Tibial nerve (tissue), 4 donors: Measurements from ENCODE around the gene GUCY1B1. TPM values are rescaled to one million over a fixed set of nuclear protein-coding genes. Genes with fewer than 3 reads are reported as not detected.
A peak's percentile ranks its signal among the peaks of the same experiment; 100 is the strongest.

Source experiments
- DNase-seq, 2 donors: peaks; one replicate each; pipeline ENCODE4 v3.0.0-alpha.2; 2019; ENCODE audit warnings: low spot score in 2 of 2
- H3K27ac ChIP-seq, 4 donors: fragments of 200-600 bp; sonication (generic) in 3 of 4; one replicate each; pipeline ENCODE4 v1.5.1; 2017 to 2019; ENCODE audit warnings: mild to moderate bottlenecking in 1 of 4
- H3K27me3 ChIP-seq, 2 donors: fragments of 200-600 bp; sonication (generic) in 1 of 2; one replicate each; pipeline versions ENCODE4 v1.5.1 to v1.6.0; 2017 to 2019
- H3K36me3 ChIP-seq, 3 donors: fragments of 200-600 bp; sonication (generic); one replicate each; pipeline ENCODE4 v1.5.1; 2018 to 2019
- H3K4me1 ChIP-seq, 4 donors: fragments of 200-600 bp; sonication (generic) in 3 of 4; one replicate each; pipeline ENCODE4 v1.5.1; 2017 to 2019
- H3K4me3 ChIP-seq, 4 donors: fragments of 200-600 bp; sonication (generic) in 3 of 4; one replicate each; pipeline ENCODE4 v1.5.1; 2017 to 2019; ENCODE audit warnings: mild to moderate bottlenecking in 1 of 4, moderate library complexity in 1 of 4
- H3K9me3 ChIP-seq, 4 donors: fragments of 200-600 bp; sonication (generic) in 3 of 4; one replicate each; pipeline ENCODE4 v1.5.1; 2017 to 2019
- EP300 ChIP-seq, 2 donors: sonication (generic); formaldehyde crosslinking; IDR thresholded peaks; one replicate each; pipeline ENCODE4 v1.6.1; 2017; ENCODE audit warnings: antibody characterized with exemption in 2 of 2, mild to moderate bottlenecking in 1 of 2
- POLR2A ChIP-seq, 2 donors: fragments of 450-650 bp; IDR thresholded peaks; one replicate each; pipeline ENCODE4 v1.6.1; 2017; ENCODE audit warnings: antibody characterized with exemption in 2 of 2, mild to moderate bottlenecking in 2 of 2, moderate library complexity in 2 of 2
- WGBS, 2 donors: methylation state at CpG; one replicate each; pipeline ENCODE4 v1.1.5; 2018; 5-methylcytosine and 5-hydroxymethylcytosine counted together
- total RNA-seq, 4 donors: library from RNA; depleted of rRNA; stranded (reverse); fragments of >200 nt; gene quantifications; one replicate each; pipeline ENCODE4 v1.1.0, GENCODE V29; 2016
- TF ChIP-seq, protein P1 (sequence below), 5 experiments: fragments of 200-600 bp in 3 of 5; fragments of 450-650 bp in 2 of 5; sonication (generic) in 3 of 5; IDR thresholded peaks; one replicate each; pipeline ENCODE4 v1.5.1; 2016 to 2019; ENCODE audit warnings: antibody characterized with exemption in 5 of 5, mild to moderate bottlenecking in 3 of 5, moderate library complexity in 2 of 5

The GUCY1B1 gene
- total RNA-seq, 4 donors from 2014 or later, result 8.6 to 17.5 (median 12.3) TPM

DNA sequence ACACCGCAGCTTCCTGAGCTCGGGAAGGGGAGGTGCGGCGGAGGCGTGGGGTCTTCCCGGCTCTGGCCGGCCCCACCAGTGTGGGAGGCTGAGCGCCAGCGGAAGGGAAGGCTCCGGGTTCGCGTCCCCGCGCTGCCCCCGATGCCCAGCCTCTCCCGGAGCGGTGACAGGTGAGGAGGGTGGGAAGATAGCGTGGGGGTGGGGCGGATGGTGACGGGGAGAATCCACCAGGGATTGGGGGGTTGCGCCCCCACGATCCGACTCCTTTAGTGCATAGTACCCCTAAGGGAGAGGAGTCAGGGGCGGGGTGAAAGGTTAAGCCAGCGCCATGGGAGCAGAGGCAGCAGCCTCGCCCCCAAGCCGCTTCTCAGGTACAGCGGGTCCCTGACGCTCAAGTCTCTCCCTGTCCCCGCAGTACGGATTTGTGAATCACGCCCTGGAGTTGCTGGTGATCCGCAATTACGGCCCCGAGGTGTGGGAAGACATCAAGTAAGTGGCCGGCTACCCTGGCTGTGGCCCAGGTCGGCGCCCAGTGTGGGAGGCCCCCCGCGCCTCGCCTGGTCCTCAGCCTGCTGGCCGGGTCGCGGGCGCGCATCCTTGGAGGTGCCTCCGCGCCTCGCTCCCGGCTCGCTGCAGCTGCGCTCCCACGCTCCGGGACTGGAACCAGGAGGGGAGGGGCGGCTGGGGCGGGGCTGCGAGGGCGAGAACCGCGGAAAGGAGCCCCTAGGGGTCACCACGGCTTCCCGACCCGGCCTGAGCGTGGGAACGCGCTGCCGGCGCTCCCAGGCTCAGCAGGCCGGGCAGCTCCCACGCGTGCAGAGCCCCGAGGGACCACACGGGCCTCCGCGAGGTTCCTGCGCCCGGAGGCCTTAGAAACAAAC, 791 bp downstream of the GUCY1B1 start:
- peak in 1 of 2 donors; percentile 13 for DNase-seq
- 2% methylated on average over 44 to 64 of the region's 77 CpGs for WGBS, 2 donors
- TF ChIP-seq, protein P1, sequence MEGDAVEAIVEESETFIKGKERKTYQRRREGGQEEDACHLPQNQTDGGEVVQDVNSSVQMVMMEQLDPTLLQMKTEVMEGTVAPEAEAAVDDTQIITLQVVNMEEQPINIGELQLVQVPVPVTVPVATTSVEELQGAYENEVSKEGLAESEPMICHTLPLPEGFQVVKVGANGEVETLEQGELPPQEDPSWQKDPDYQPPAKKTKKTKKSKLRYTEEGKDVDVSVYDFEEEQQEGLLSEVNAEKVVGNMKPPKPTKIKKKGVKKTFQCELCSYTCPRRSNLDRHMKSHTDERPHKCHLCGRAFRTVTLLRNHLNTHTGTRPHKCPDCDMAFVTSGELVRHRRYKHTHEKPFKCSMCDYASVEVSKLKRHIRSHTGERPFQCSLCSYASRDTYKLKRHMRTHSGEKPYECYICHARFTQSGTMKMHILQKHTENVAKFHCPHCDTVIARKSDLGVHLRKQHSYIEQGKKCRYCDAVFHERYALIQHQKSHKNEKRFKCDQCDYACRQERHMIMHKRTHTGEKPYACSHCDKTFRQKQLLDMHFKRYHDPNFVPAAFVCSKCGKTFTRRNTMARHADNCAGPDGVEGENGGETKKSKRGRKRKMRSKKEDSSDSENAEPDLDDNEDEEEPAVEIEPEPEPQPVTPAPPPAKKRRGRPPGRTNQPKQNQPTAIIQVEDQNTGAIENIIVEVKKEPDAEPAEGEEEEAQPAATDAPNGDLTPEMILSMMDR (IDR thresholded peaks at IDR 0.05), result peak in 2 of 5 experiments; percentile 21 to 27
- TF ChIP-seq POLR2A (IDR thresholded peaks at IDR 0.05), result no peak
- Histone ChIP-seq H3K36me3 (no peaks in the 10 kb centered on the region), H3K9me3 (no peaks in the 10 kb centered on the region), H3K27ac (peak overlapping the region; percentile 32 to 84 (median 78)), H3K4me1 (peaks cover 0 to 21% (median 0%) of the 10 kb centered on the region in 4 donors), H3K27me3 (no peaks in the 10 kb centered on the region), H3K4me3 (peak overlapping the region; percentile 42 to 74 (median 60))

DNA sequence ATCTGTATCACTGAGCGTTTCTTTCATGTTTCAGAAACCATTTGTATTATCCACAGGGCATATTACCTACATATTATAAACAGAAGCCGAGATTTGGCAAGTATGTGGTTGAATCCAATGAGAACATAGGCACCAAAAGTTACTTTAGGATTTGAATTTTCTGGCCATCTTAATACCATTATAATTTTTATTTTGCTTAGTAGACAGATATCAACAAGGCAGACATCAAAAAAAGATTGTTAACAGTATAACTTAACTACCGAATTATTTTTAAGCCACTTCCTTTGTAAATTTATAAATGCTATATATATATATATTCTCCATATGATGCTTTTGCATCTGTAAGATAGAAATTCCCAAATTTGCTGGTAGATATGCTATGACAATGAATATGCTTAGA, 2.2 kb downstream of the GUCY1B1 start:
- H3K9me3 ChIP-seq, result no peaks in the 10 kb centered on the region
- no peak overlapping the region for H3K4me3 ChIP-seq
- whole genome bisulfite sequencing, 2 donors, result 85 to 87% methylated on average over 3 of the region's 3 CpGs
- TF ChIP-seq EP300 (IDR thresholded peaks at IDR 0.05) (no peak), POLR2A (IDR thresholded peaks at IDR 0.05) (no peak)
- TF ChIP-seq, protein P1 (IDR thresholded peaks at IDR 0.05), result no peak
- H3K4me1 ChIP-seq, result peaks cover 0 to 21% (median 0%) of the 10 kb centered on the region in 4 donors
- H3K27ac ChIP-seq, result no peak overlapping the region
- H3K36me3 ChIP-seq, result no peaks in the 10 kb centered on the region
- no peaks in the 10 kb centered on the region for H3K27me3 ChIP-seq
- no peak for DNase-seq

DNA sequence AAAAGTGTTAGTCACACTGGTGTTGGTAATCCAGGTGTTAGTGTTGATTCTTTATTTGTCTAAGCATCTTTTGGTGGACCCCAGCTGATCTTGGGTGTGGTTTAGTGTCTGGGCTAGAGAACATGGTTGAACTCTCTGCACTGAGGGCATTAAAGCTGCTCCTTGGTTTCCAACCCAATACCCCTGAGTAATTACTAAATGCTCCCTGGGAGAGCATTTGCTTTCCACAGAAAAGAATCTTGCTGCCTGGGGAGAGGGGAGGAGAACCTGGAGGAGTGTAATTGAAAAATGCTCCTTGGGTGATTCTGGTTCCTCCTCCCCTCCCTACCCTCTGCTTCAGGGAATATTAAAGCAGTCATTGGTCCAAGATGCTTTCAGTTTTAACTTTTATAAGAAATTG, 3.1 kb downstream of the GUCY1B1 start:
- Histone ChIP-seq H3K4me3 (no peak overlapping the region), H3K36me3 (no peaks in the 10 kb centered on the region), H3K27me3 (no peaks in the 10 kb centered on the region), H3K27ac (peak overlapping the region in 1 of 4 donors; percentile 50), H3K4me1 (peaks cover 0 to 21% (median 0%) of the 10 kb centered on the region in 4 donors), H3K9me3 (no peaks in the 10 kb centered on the region)
- TF ChIP-seq, protein P1 (IDR thresholded peaks at IDR 0.05), result no peak
- TF ChIP-seq EP300 (IDR thresholded peaks at IDR 0.05) (no peak), POLR2A (IDR thresholded peaks at IDR 0.05) (no peak)
- no peak for DNase-seq

DNA sequence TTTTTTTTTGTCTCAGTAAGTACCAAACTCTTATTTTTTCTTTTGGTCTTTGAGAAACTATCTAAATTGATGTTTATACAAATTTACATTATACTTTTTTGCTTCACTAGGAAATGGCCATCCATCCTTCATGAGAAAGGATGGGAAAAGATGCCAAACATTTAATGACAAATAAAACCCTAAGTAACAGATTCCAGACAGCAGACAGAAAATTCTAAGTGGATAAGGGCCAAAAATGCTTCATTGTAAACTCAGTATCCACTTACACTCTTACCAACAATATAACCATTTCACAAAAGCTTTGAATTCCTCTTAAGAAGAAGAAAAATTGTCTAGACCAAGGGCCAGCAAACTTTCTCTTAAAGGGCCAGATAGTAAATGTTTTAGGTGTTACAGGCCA, 3.5 kb downstream of the GUCY1B1 start:
- Histone ChIP-seq H3K9me3 (no peaks in the 10 kb centered on the region), H3K27ac (peak overlapping the region in 1 of 4 donors; percentile 50), H3K4me3 (no peak overlapping the region), H3K4me1 (peaks cover 0 to 21% (median 0%) of the 10 kb centered on the region in 4 donors), H3K36me3 (no peaks in the 10 kb centered on the region), H3K27me3 (no peaks in the 10 kb centered on the region)
- DNase-seq, result no peak
- TF ChIP-seq, protein P1 (IDR thresholded peaks at IDR 0.05), result no peak
- no peak for TF ChIP-seq EP300 (IDR thresholded peaks at IDR 0.05)
- no peak for TF ChIP-seq POLR2A (IDR thresholded peaks at IDR 0.05)

DNA sequence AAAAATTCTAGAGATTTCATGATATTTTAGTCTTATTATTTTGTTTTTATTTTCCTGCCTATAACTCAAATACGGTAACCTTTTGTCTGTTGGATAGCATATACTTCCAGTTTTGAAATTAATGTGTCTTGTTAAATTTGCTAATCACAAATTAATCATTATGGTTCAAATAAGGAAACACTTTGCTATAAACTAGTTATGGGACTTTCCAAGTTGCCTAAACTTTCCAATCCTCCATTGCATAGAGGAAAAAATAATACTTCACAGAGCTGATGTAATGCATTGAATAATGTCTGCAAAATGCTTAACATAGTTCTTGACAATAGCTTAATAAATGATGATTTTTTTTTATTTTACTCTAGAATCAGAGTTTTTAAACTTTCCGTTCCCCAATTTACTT, 4.7 kb downstream of the GUCY1B1 start:
- Histone ChIP-seq H3K4me3 (no peak overlapping the region), H3K9me3 (no peaks in the 10 kb centered on the region), H3K27me3 (no peaks in the 10 kb centered on the region), H3K36me3 (no peaks in the 10 kb centered on the region), H3K4me1 (peaks cover 0 to 18% (median 0%) of the 10 kb centered on the region in 4 donors), H3K27ac (no peak overlapping the region)
- 76 to 90% methylated on average over 2 of the region's 2 CpGs for WGBS, 2 donors
- no peak for TF ChIP-seq POLR2A (IDR thresholded peaks at IDR 0.05)
- TF ChIP-seq, protein P1 (IDR thresholded peaks at IDR 0.05), result no peak
- DNase-seq, result no peak
